Sigmoid colon (tissue), 4 donors: ENCODE results near the gene LEFTY1.

ENCODE experiments used
- POLR2AphosphoS5 ChIP-seq, 4 donors: sonication (generic); formaldehyde crosslinking; IDR thresholded peaks; one replicate each; pipeline ENCODE4 v1.6.1; 2017; ENCODE audit warnings: antibody characterized with exemption in 4 of 4
- TF ChIP-seq, protein P1 (sequence below), 4 experiments: fragments of 450-650 bp in 3 of 4; fragments of 200-600 bp in 1 of 4; IDR thresholded peaks; one replicate each; pipeline ENCODE4 v1.5.1; 2016 to 2019; ENCODE audit warnings: antibody characterized with exemption in 4 of 4, mild to moderate bottlenecking in 3 of 4, moderate library complexity in 2 of 4

GRCh38 chr1:225896937-225897549 is 8.1 kb upstream of the LEFTY1 start:
- TF ChIP-seq, protein P1, sequence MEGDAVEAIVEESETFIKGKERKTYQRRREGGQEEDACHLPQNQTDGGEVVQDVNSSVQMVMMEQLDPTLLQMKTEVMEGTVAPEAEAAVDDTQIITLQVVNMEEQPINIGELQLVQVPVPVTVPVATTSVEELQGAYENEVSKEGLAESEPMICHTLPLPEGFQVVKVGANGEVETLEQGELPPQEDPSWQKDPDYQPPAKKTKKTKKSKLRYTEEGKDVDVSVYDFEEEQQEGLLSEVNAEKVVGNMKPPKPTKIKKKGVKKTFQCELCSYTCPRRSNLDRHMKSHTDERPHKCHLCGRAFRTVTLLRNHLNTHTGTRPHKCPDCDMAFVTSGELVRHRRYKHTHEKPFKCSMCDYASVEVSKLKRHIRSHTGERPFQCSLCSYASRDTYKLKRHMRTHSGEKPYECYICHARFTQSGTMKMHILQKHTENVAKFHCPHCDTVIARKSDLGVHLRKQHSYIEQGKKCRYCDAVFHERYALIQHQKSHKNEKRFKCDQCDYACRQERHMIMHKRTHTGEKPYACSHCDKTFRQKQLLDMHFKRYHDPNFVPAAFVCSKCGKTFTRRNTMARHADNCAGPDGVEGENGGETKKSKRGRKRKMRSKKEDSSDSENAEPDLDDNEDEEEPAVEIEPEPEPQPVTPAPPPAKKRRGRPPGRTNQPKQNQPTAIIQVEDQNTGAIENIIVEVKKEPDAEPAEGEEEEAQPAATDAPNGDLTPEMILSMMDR (IDR thresholded peaks at IDR 0.05) = no peak
- no peak for TF ChIP-seq POLR2AphosphoS5 (IDR thresholded peaks at IDR 0.05)
